Fibroblast of mammary gland (primary cell): Measurements from ENCODE around the gene MSI2.
A peak's percentile ranks its signal among the peaks of the same experiment; 100 is the strongest.

Source experiments
- DNase-seq: peaks from one replicate; pipeline ENCODE4 v3.0.0-alpha.2; 2010; ENCODE audit warnings: low read depth
- H3K4me3 ChIP-seq: 2 replicates; pipeline ENCODE4 v1.5.1; 2011; ENCODE audit warnings: low read depth, mild to moderate bottlenecking, low read length, moderate library complexity; ENCODE audit not compliant: control insufficient read depth
- TF ChIP-seq, protein P1 (sequence below): conservative IDR thresholded peaks from 2 replicates; pipeline ENCODE4 v1.5.1; 2011; ENCODE audit warnings: low read depth, low read length, inconsistent platforms; ENCODE audit not compliant: control insufficient read depth, insufficient read depth

The MSI2 gene

DNA sequence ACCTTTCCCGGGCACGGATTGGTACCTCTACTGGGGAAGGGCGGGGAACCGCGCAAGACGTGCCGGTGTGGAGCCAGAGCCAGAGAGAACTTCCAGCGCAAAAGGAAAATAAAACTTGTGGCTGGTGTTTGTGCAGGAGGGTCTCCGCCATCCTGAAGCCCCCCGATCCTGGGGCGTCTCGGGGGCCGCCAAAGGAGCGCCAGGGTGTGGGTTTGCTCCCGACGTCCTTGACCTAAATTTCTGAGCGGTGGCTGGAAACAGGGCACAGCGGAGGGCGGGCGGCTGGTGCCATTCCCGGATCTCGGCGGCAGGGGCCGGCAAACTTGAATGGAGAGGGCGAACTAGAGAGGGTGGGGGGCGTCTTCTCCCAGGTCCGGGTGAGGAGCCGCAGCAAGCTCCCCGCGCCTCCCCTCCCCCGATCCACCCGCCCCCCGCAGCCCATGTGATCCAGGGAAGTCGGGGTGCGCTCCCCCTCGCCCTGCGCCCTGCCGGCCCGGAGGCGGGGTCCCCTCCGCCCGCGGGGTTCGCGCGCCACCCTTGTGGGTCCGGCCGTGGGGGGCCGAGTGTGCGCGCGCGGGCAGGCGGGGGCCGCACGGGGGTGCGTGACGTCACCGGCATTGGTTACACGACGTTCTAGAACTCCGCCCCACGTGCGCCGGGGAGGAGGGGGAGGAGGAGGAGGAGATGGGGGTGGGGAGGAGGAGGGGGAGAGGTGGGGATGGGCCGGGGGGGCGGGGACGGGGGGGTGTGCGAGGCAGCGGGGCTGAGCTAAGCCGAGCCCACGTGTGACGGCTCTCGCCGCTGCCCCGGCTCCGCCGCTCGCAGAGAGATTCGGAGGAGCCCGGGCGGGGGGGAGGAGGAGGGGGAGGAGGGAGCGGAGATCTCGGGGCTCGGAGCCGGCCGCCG, at the start of gene MSI2:
Gene MSI2 (plus strand): TSS at position 748 of the 906 bp plus-strand sequence. CDS start 220 bp downstream, outside the sequence.
- TF ChIP-seq, protein P1, sequence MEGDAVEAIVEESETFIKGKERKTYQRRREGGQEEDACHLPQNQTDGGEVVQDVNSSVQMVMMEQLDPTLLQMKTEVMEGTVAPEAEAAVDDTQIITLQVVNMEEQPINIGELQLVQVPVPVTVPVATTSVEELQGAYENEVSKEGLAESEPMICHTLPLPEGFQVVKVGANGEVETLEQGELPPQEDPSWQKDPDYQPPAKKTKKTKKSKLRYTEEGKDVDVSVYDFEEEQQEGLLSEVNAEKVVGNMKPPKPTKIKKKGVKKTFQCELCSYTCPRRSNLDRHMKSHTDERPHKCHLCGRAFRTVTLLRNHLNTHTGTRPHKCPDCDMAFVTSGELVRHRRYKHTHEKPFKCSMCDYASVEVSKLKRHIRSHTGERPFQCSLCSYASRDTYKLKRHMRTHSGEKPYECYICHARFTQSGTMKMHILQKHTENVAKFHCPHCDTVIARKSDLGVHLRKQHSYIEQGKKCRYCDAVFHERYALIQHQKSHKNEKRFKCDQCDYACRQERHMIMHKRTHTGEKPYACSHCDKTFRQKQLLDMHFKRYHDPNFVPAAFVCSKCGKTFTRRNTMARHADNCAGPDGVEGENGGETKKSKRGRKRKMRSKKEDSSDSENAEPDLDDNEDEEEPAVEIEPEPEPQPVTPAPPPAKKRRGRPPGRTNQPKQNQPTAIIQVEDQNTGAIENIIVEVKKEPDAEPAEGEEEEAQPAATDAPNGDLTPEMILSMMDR: no peak
- DNase-seq: peak; percentile 78
- H3K4me3 ChIP-seq: peak within 1 kb of the TSS; percentile 66

DNA sequence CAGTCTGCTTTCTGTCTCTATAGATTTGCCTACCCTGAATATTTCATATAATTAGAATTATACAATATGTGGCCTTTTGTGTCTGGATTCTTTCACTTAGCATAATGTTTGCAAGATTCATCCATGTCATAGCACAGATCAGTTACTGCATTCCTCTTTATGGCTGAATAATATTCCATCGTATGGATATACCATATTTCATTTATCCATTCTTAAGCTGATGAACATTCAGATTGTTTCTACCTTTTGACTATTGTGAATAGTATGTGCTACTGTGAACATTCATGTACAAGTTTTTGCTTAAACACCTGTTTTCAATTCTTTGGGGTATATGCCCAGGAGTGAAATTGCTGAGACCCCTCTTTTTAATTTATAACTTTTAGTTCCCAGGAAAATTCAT, 49.4 kb upstream of the MSI2 start:
- DNase-seq: no peak
- H3K4me3 ChIP-seq: no peak overlapping the region
- TF ChIP-seq, protein P1: no peak

DNA sequence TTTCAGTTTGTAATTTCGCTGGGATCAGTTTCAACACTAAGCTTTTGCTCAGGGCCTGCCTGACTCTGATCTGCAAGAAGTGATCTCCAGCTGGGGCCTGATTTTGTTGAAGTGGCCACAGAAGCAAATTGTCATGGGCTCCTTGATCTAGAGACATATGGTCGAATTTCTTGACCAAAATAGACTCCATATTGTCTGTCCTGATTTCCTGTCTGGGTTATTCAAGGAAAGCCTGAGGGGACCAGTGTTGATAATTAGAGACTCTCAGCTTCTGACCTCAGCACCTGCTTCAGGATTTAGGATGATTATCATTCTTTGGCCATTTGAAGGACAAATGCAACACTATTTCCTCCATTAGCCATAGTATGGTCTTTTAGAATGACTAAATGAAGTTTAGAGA, 48.9 kb upstream of the MSI2 start:
- H3K4me3 ChIP-seq: no peak overlapping the region
- DNase-seq: no peak
- TF ChIP-seq, protein P1: no peak

DNA sequence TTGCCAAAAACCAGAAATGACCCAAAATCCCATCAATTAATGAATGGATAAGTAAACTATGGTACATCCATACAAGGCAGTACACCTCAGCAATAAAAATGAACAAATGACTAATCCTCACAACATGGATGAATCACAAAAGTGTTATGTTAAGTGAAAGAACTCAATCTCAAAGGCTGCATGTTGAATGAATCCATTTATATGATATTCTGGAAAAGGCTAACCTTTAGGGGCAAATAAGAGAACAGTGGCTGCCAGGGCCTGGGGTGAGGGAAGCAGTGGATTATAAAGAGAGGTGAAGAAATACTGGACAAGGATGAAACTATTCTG, 46.1 kb upstream of the MSI2 start:
- TF ChIP-seq, protein P1: no peak
- peak; percentile 45 for DNase-seq
- no peak overlapping the region for H3K4me3 ChIP-seq

DNA sequence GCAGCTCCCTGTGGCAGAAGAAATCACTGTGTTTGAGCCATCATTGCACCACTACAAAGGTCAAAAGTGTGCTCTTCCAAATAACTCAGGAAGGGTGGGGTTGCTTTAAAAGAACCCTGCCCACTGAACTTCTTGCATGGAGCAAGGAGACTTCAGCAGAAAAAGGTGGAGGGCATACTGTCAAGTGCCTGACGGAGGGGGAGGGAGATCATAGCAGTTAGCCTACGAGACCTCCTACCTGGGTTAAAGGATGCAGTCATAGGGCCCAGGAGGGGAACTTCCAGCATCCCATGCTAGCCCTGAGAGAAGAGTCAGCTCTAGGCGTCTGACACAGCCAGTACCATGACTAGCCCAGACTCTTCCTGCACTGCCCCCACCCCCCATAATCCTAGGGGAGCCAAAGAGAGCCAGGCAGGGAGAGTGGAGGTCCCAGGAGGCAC, 45.3 kb upstream of the MSI2 start:
- DNase-seq: peak; percentile 32
- TF ChIP-seq, protein P1: no peak

DNA sequence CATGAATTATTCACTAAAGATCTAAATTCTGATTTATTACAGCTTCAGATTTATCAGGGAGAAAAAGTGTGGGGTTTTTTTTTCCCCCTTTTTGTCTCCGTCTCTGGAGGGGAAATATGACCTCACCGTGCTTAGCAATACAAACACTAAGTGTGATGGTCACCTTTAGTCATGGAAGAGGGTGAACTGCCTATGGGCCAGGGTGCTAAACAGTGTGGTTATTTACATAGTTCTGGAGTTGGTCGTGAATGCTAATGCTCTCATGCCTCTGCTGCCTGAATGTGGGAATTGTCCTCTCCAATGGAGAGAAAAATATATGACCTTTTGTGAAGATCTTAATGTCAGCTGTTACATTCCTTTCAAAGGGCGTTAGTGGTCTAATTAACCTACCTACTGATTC, 44.8 kb upstream of the MSI2 start:
- DNase-seq: peak; percentile 68
- no peak overlapping the region for H3K4me3 ChIP-seq
- TF ChIP-seq, protein P1: no peak

More for the DNA sequence above, 45.3 kb upstream of the MSI2 start:
- no peak overlapping the region for H3K4me3 ChIP-seq
